PC-3 (cell line): ENCODE measurements around the gene ADAT2. TPM values are rescaled to one million over a fixed set of nuclear protein-coding genes. Genes with fewer than 3 reads are reported as not detected.
"Not testable (repeated sequence)": the region's sequence is repeated elsewhere in the genome, so short reads cannot be mapped to it uniquely, and the experiment has no call there.

ENCODE experiments used
- ATAC-seq: fragments of 200-7000 bp; cut with Tn5 transposase; 2 replicates; pipeline ENCODE4 v1.9.1; 2020; ENCODE audit warnings: mild to moderate bottlenecking, moderate library complexity
- BruUV-seq: library from RNA; stranded (reverse); fragments of 400-500 nt; replicated peaks from 2 replicates; lab custom pipeline; 2021; lab: Mats Ljungman, UMichigan
- CTCF ChIA-PET: fragments of 300-600 bp; sonication (Branson Sonifier 250); formaldehyde crosslinking; loops from one replicate; lab custom pipeline; 2022; ENCODE audit warnings: antibody characterized with exemption; lab: Charles Lee
- POLR2A ChIA-PET: fragments of 300-600 bp; sonication (Branson Sonifier 250); formaldehyde crosslinking; loops from one replicate; lab custom pipeline; 2022; ENCODE audit warnings: antibody characterized with exemption; ENCODE audit not compliant: unreplicated experiment; lab: Charles Lee
- DNase-seq: peaks from one replicate; pipeline ENCODE4 v3.0.0-alpha.2; 2015
- H2AFZ ChIP-seq: fragments of 300-600 bp; sonication (generic); 2 replicates; pipeline ENCODE4 v1.6.0; 2016; ENCODE audit warnings: antibody characterized with exemption, low read length
- H3F3A ChIP-seq: fragments of 300-600 bp; sonication (generic); one replicate; pipeline ENCODE4 v1.6.0; 2017; ENCODE audit warnings: antibody characterized with exemption, low read length, control low read depth, mild to moderate bottlenecking; ENCODE audit not compliant: unreplicated experiment
- H3K27ac ChIP-seq: fragments of 300-600 bp; sonication (generic); 2 replicates; pipeline ENCODE4 v1.5.1; 2016; ENCODE audit warnings: mild to moderate bottlenecking, low read length
- H3K27me3 ChIP-seq: fragments of 300-600 bp; sonication (generic); 2 replicates; pipeline ENCODE4 v1.6.1; 2016; ENCODE audit warnings: low read length, mixed read lengths
- H3K36me3 ChIP-seq: fragments of 300-600 bp; sonication (generic); 2 replicates; pipeline ENCODE4 v1.6.1; 2016; ENCODE audit warnings: low read depth, mixed run types, low read length, mixed read lengths
- H3K4me1 ChIP-seq: fragments of 300-600 bp; sonication (generic); 2 replicates; pipeline ENCODE4 v1.5.1; 2016; ENCODE audit warnings: low read length; ENCODE audit not compliant: insufficient read depth
- H3K4me2 ChIP-seq: fragments of 300-600 bp; sonication (generic); 2 replicates; pipeline ENCODE4 v1.6.0; 2016; ENCODE audit warnings: low read length
- H3K4me3 ChIP-seq: fragments of 300-600 bp; sonication (generic); 2 replicates; pipeline ENCODE4 v1.5.1; 2016; ENCODE audit warnings: mild to moderate bottlenecking, low read length, mixed read lengths
- H3K79me2 ChIP-seq: fragments of 300-600 bp; sonication (generic); 2 replicates; pipeline ENCODE4 v1.6.1; 2017; ENCODE audit warnings: low read length, mixed read lengths
- H3K9ac ChIP-seq: fragments of 300-600 bp; sonication (generic); 2 replicates; pipeline ENCODE4 v1.6.0; 2016; ENCODE audit warnings: mild to moderate bottlenecking, low read length
- H3K9me2 ChIP-seq: fragments of 300-600 bp; sonication (generic); replicated peaks from 2 replicates; pipeline ENCODE4 v1.6.1; 2016; ENCODE audit warnings: mixed run types, low read length, mixed read lengths
- H3K9me3 ChIP-seq: fragments of 300-600 bp; sonication (generic); 2 replicates; pipeline ENCODE4 v1.6.1; 2016; ENCODE audit warnings: low read length, mixed read lengths
- H4K20me1 ChIP-seq: fragments of 300-600 bp; sonication (generic); 2 replicates; pipeline ENCODE4 v1.6.1; 2016; ENCODE audit warnings: low read length, mixed read lengths
- CTCF ChIP-seq: fragments of 300-600 bp; sonication (generic); conservative IDR thresholded peaks from 2 replicates; pipeline ENCODE4 v1.5.1; 2017; ENCODE audit warnings: antibody characterized with exemption, low read depth, mild to moderate bottlenecking, low read length
- EZH2 ChIP-seq: fragments of 300-600 bp; sonication (generic); IDR thresholded peaks from one replicate; pipeline ENCODE4 v1.6.1; 2017; ENCODE audit warnings: antibody characterized with exemption, mild to moderate bottlenecking, low read length; ENCODE audit not compliant: unreplicated experiment
- EZH2phosphoT487 ChIP-seq: fragments of 300-600 bp; sonication (generic); IDR thresholded peaks from 2 replicates; pipeline ENCODE4 v1.6.1; 2018; ENCODE audit warnings: mild to moderate bottlenecking, antibody characterized with exemption, low read length, borderline replicate concordance
- intact Hi-C: fragments of 100-400 bp; cut with micrococcal nuclease; formaldehyde crosslinking; loops from 2 replicates; pipeline ENCODE4 v1.9.0; 2023
- total RNA-seq: library from RNA; depleted of rRNA; stranded (reverse); fragments of >200 nt; gene quantifications from 2 replicates; pipeline ENCODE4 v1.2.3, GENCODE V29; 2014

The ADAT2 gene
- total RNA-seq, 1 experiment from 2014 or later: 5.1 TPM

DNA sequence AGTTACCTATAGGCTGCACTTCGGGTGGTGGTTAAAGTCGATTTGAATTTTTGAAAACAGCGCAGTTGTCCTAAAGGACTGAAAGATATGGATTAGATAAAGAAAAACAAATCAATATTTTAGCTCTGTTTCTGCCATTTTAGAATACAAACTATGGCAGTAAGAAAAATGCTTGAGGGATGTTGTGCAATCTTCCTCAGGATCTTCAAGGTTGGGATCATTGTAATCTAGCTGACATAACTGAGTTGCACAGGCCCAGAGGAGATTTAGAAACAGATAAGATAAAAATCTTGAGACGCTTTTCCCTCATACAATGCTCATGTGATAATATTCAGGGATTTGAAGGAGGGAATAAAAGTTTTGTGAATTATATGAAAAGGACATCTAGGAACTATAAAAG is 1.0 kb upstream of the ADAT2 start:
- no peaks in the 10 kb centered on the region for H3F3A ChIP-seq
- H3K4me3 ChIP-seq: peak overlapping the region; percentile 89
- BruUV-seq: no TSS peak
- peaks cover 60% of the 10 kb centered on the region for H3K79me2 ChIP-seq
- no peak overlapping the region for H3K27ac ChIP-seq
- intact Hi-C loops: no loop called here
- TF ChIP-seq CTCF: no peak
- no peak for TF ChIP-seq EZH2
- TF ChIP-seq EZH2phosphoT487: no peak
- H3K4me1 ChIP-seq: peaks cover 10% of the 10 kb centered on the region
- DNase-seq: no peak
- ATAC-seq: no peak
- peak overlapping the region; percentile 93 for H3K4me2 ChIP-seq
- no peaks in the 10 kb centered on the region for H3K36me3 ChIP-seq
- H3K9me2 ChIP-seq: no peaks in the 10 kb centered on the region
- H3K9me3 ChIP-seq: no peaks in the 10 kb centered on the region
- peak overlapping the region; percentile 86 for H2AFZ ChIP-seq
- H3K27me3 ChIP-seq: no peaks in the 10 kb centered on the region
- ChIA-PET CTCF (interaction anchor here (0.5 kb wide), 1 partner anchor 145 kb away, joined by 3 read pairs; no protein-coding TSS in a partner anchor), POLR2A (no interaction called here)
- H3K9ac ChIP-seq: peak overlapping the region; percentile 94
- no peaks in the 10 kb centered on the region for H4K20me1 ChIP-seq

DNA sequence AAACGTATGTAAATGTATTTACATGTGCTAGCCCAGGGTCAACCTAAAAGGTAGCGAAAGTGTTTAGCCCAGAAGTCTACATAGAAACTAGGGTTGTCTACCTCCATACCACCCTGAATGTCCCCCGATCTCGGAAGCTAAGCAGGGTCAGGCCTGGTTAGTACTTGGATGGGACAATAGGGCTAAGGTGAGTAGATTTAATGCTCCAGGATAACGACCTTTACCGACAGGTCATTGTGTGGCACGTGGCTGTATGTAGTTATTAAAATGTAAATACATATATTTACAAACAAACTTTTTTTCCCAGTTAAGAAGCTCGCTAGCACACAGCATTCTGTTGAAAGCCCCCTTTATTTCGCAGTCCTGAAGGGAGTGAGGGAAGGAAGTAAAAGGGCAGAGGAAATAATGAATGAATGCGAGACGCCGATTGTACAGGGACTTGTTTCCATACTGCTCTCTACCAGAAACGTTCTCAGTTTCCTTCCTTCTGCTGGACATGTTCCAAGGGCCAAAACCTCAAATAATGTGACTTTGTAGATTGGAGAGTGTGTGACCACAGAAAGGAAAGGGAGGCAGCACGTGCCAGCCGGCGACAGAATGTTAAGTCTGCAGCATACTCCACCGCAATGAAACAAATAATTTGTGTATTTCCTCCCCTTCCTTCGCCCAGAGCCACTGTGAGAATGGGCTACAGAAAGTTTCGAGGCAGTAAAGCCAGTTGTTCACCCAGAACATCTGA is 612 bp downstream of the ADAT2 start:
- Histone ChIP-seq H3K4me1 (peaks cover 10% of the 10 kb centered on the region), H3K9me3 (no peaks in the 10 kb centered on the region), H3K9me2 (no peaks in the 10 kb centered on the region), H3K36me3 (no peaks in the 10 kb centered on the region), H3K4me3 (peak overlapping the region; percentile 89), H3K27ac (peak overlapping the region; percentile 59), H3K9ac (peak overlapping the region; percentile 94), H2AFZ (peak overlapping the region; percentile 98), H4K20me1 (no peaks in the 10 kb centered on the region), H3K27me3 (no peaks in the 10 kb centered on the region), H3F3A (no peaks in the 10 kb centered on the region), H3K4me2 (peak overlapping the region; percentile 98), H3K79me2 (peaks cover 57% of the 10 kb centered on the region)
- CTCF ChIA-PET: no interaction called here
- DNase-seq (peak; percentile 22), ATAC-seq (peak; percentile 4; the same call in 1 of the 2 replicates)
- TF ChIP-seq CTCF (no peak), EZH2 (no peak), EZH2phosphoT487 (no peak)
- POLR2A ChIA-PET: interaction anchor here (0.5 kb wide), 1 partner anchor 7 kb away, joined by 5 read pairs; no protein-coding TSS in a partner anchor
- TSS peak; percentile 89 for BruUV-seq
- intact Hi-C loops: no loop called here

GRCh38 chr6:143449082-143449713 is 1.3 kb downstream of the ADAT2 start:
- Histone ChIP-seq H3K4me2 (peak overlapping the region; percentile 98), H3K36me3 (no peaks in the 10 kb centered on the region), H3K4me3 (peak overlapping the region; percentile 89), H4K20me1 (no peaks in the 10 kb centered on the region), H3K79me2 (peaks cover 57% of the 10 kb centered on the region), H3K9ac (peak overlapping the region; percentile 94), H2AFZ (peak overlapping the region; percentile 98; the same call in 1 of the 2 replicates), H3F3A (no peaks in the 10 kb centered on the region), H3K27me3 (no peaks in the 10 kb centered on the region), H3K9me2 (no peaks in the 10 kb centered on the region), H3K9me3 (no peaks in the 10 kb centered on the region), H3K4me1 (peaks cover 10% of the 10 kb centered on the region), H3K27ac (no peak overlapping the region)
- TF ChIP-seq CTCF (no peak), EZH2phosphoT487 (no peak), EZH2 (no peak)
- intact Hi-C loops: no loop called here
- no TSS peak for BruUV-seq
- ATAC-seq (no peak), DNase-seq (no peak)
- ChIA-PET POLR2A (no interaction called here), CTCF (no interaction called here)

GRCh38 chr6:143447865-143448264 is 2.6 kb downstream of the ADAT2 start:
- H2AFZ ChIP-seq, BruUV-seq, H3K9me2 ChIP-seq, H3K4me3 ChIP-seq, H3K36me3 ChIP-seq, H3K4me2 ChIP-seq, H3K27me3 ChIP-seq, H3K9ac ChIP-seq, intact Hi-C loops, H3K9me3 ChIP-seq, H3K27ac ChIP-seq, H3F3A ChIP-seq, CTCF ChIA-PET, H3K4me1 ChIP-seq, ATAC-seq, DNase-seq, H4K20me1 ChIP-seq, POLR2A ChIA-PET: not testable (repeated sequence)
- peaks cover 53% of the 10 kb centered on the region for H3K79me2 ChIP-seq
